K562 (cell line): ENCODE results near the gene OR4Q2. TPM values are rescaled to one million over a fixed set of nuclear protein-coding genes. Genes with fewer than 3 reads are reported as not detected.

Experiments
- ATAC-seq: fragments of 200-7000 bp; cut with Tn5 transposase; 3 replicates; pipeline ENCODE4 v1.9.1; 2020; ENCODE audit warnings: moderate library complexity
- BruUV-seq: library from RNA; stranded (reverse); fragments of 400-500 nt; replicated peaks from 2 replicates; lab custom pipeline; 2021; lab: Mats Ljungman, UMichigan
- CTCF ChIA-PET: fragments of 300-600 bp; formaldehyde crosslinking; extraction: SDS; loops from one replicate; lab custom pipeline; 2021; ENCODE audit warnings: low intra/inter-chr PET ratio; lab: Yijun Ruan, JAX
- POLR2A ChIA-PET: fragments of 300-600, 350-650 bp; sonication (Branson Sonifier 250); formaldehyde crosslinking; extraction: SDS; loops from one replicate; lab custom pipeline; 2021; ENCODE audit warnings: antibody characterized with exemption, inconsistent platforms; lab: Yijun Ruan, JAX
- DNase-seq, 4 experiments: peaks; one replicate each; pipeline versions ENCODE4 v3.0.0 to v3.0.0-alpha.2; 2011 to 2018; ENCODE audit warnings: low spot score in 3 of 4, mixed read lengths in 3 of 4; ENCODE audit errors: extremely low read depth in 1 of 4
- FAIRE-seq: peaks from 2 replicates; lab custom pipeline; 2011; peaks lifted over from hg19 to GRCh38; lab: Jason Lieb, UNC
- H2AFZ ChIP-seq: 2 replicates; pipeline ENCODE4 v1.6.0; 2011; ENCODE audit warnings: low read depth, low read length, control low read depth, inconsistent platforms
- H3K27ac ChIP-seq: fragments of 200-600 bp; 3 replicates; pipeline ENCODE4 v1.8.0; 2011; ENCODE audit warnings: low read depth, mild to moderate bottlenecking, control low read depth, inconsistent platforms, low read length, moderate library complexity, mixed read lengths; ENCODE audit errors: extremely low read depth
- H3K27me3 ChIP-seq, 2 experiments: fragments of 300-600 bp in 1 of 2; 2 replicates in 1 of 2; 3 replicates in 1 of 2; pipeline versions ENCODE4 v1.6.0 to v1.8.0; 2011; ENCODE audit warnings: inconsistent platforms in 2 of 2, low read length in 2 of 2, mild to moderate bottlenecking in 1 of 2, mixed read lengths in 1 of 2, moderate library complexity in 1 of 2; ENCODE audit not compliant: control insufficient read depth in 2 of 2, insufficient read depth in 2 of 2
- H3K36me3 ChIP-seq: fragments of 300-600 bp; 3 replicates; pipeline ENCODE4 v1.8.0; 2011; ENCODE audit warnings: mild to moderate bottlenecking, low read length, inconsistent platforms; ENCODE audit not compliant: control insufficient read depth, insufficient read depth
- H3K4me1 ChIP-seq, 2 experiments: fragments of 200-600 bp in 1 of 2; replicated peaks in 1 of 2; 2 replicates in 1 of 2; 3 replicates in 1 of 2; pipeline versions ENCODE4 v1.5.1 to v1.8.0; 2011; ENCODE audit warnings: inconsistent platforms in 2 of 2, low read length in 2 of 2, mild to moderate bottlenecking in 1 of 2, mixed read lengths in 1 of 2, moderate library complexity in 1 of 2; ENCODE audit not compliant: control insufficient read depth in 2 of 2, insufficient read depth in 2 of 2
- H3K4me2 ChIP-seq: 2 replicates; pipeline ENCODE4 v1.6.1; 2011; ENCODE audit warnings: low read length, control low read depth, inconsistent platforms, mixed read lengths; ENCODE audit not compliant: insufficient read depth
- H3K4me3 ChIP-seq: fragments of 200-600 bp; sonication (generic), shearing (Covaris generic); 2 replicates; pipeline ENCODE4 v1.5.1; 2016; ENCODE audit warnings: control low read depth, inconsistent platforms
- H3K79me2 ChIP-seq: fragments of 200-600 bp; 3 replicates; pipeline ENCODE4 v1.8.0; 2011; ENCODE audit warnings: low read length, inconsistent platforms; ENCODE audit not compliant: control insufficient read depth, insufficient read depth
- H3K9ac ChIP-seq, 2 experiments: 2 replicates each; pipeline versions ENCODE4 v1.6.0 to v1.6.1; 2011; ENCODE audit warnings: low read depth in 2 of 2, low read length in 2 of 2, control low read depth in 1 of 2, inconsistent platforms in 1 of 2, mild to moderate bottlenecking in 1 of 2, mixed read lengths in 1 of 2; ENCODE audit not compliant: insufficient read depth in 1 of 2
- H3K9me1 ChIP-seq: one replicate; pipeline ENCODE4 v1.6.0; 2011; ENCODE audit warnings: inconsistent platforms, mild to moderate bottlenecking, low read length, moderate library complexity; ENCODE audit not compliant: control insufficient read depth, insufficient read depth
- H3K9me3 ChIP-seq: replicated peaks from 2 replicates; pipeline ENCODE4 v1.5.1; 2011; ENCODE audit warnings: low read depth, low read length, inconsistent platforms; ENCODE audit not compliant: control insufficient read depth, insufficient read depth
- H4K20me1 ChIP-seq: replicated peaks from 2 replicates; pipeline ENCODE4 v1.6.1; 2011; ENCODE audit warnings: low read length, inconsistent platforms, mixed read lengths; ENCODE audit not compliant: control insufficient read depth, insufficient read depth
- CEBPB ChIP-seq: fragments of 450-650 bp; IDR thresholded peaks from 2 replicates; pipeline ENCODE4 v1.6.1; 2016; ENCODE audit warnings: missing genetic modification characterization, missing compliant biosample characterization
- EWSR1 ChIP-seq: fragments of 450-650 bp; IDR thresholded peaks from 2 replicates; pipeline ENCODE4 v1.6.1; 2018; ENCODE audit warnings: borderline replicate concordance, mild to moderate bottlenecking, low read depth, moderate library complexity; ENCODE audit not compliant: partially characterized antibody
- FOXJ3 ChIP-seq: sonication (generic); formaldehyde crosslinking; IDR thresholded peaks from 2 replicates; pipeline ENCODE4 v1.4.0; 2020; ENCODE audit warnings: mild to moderate bottlenecking, missing genetic modification reagents
- GATA2 ChIP-seq: sonication (generic); formaldehyde crosslinking; IDR thresholded peaks from 2 replicates; pipeline ENCODE4 v1.4.0; 2020; ENCODE audit warnings: mild to moderate bottlenecking, missing genetic modification reagents
- HNRNPK ChIP-seq: fragments of 200-400 bp; formaldehyde crosslinking; IDR thresholded peaks from one replicate; pipeline ENCODE4 v1.6.1; 2018; ENCODE audit warnings: mild to moderate bottlenecking, low read depth, low read length; ENCODE audit not compliant: poor library complexity, severe bottlenecking
- NCOA1 ChIP-seq: fragments of 450-650 bp; IDR thresholded peaks from 2 replicates; pipeline ENCODE4 v1.6.1; 2016; ENCODE audit warnings: low read depth
- NFIC ChIP-seq: fragments of 450-650 bp; IDR thresholded peaks from 2 replicates; pipeline ENCODE4 v1.6.1; 2017; ENCODE audit warnings: mild to moderate bottlenecking, inconsistent platforms
- TCF3 ChIP-seq: sonication (generic); formaldehyde crosslinking; IDR thresholded peaks from 2 replicates; pipeline ENCODE4 v1.4.0; 2020; ENCODE audit warnings: mild to moderate bottlenecking, missing genetic modification reagents
- ZNF57 ChIP-seq: fragments of 450-650 bp; formaldehyde crosslinking; IDR thresholded peaks from 2 replicates; pipeline ENCODE4 v1.4.0; 2020; ENCODE audit warnings: mild to moderate bottlenecking, moderate library complexity
- WGBS: fragments of 100-300 bp; shearing (Covaris generic); methylation state at CpG from one replicate; pipeline ENCODE4 v1.1.6; 2016; ENCODE audit warnings: low coverage, mixed read lengths; ENCODE audit not compliant: insufficient coverage; ENCODE audit errors: missing lambda C conversion rate; 5-methylcytosine and 5-hydroxymethylcytosine counted together
- in situ Hi-C: fragments of 300-500 bp; cut with MboI; formaldehyde crosslinking; loops from 4 replicates; pipeline ENCODE4 v1.15.0; 2018; ENCODE audit warnings: inconsistent platforms, mixed read lengths
- intact Hi-C: fragments of 100-400 bp; cut with micrococcal nuclease; formaldehyde crosslinking; loops from 2 replicates; pipeline ENCODE4 v1.14.2; 2022
- polyA plus RNA-seq, 8 experiments: library from polyadenylated mRNA; depleted of rRNA in 4 of 8; stranded (reverse) in 5 of 8; unstranded in 3 of 8; fragments of >200 nt; fragmentation: Nextera tagmentation in 2 of 8; fragmentation: Illumina TruSeq in 1 of 8; extraction: Ambion mirVana in 2 of 8; extraction: Trizol in 1 of 8; gene quantifications; 2 replicates each; pipeline versions ENCODE4 v1.2.1 to v1.2.3, GENCODE V29; 2011 to 2014; ENCODE audit warnings: inconsistent platforms in 1 of 8, missing spikeins in 1 of 8
- total RNA-seq, 7 experiments: library from RNA; depleted of rRNA in 6 of 7; stranded (reverse); fragments of >200 nt in 6 of 7; fragmentation: Illumina TruSeq in 2 of 7; extraction: Trizol in 2 of 7; gene quantifications; 2 replicates each; pipeline versions ENCODE4 v1.2.1 to v1.2.3, GENCODE V29; 2011 to 2021; ENCODE audit warnings: low replicate concordance in 1 of 7

OR4Q2 gene
- total and polyA plus RNA-seq, 9 of the 15 experiments (the other 6 are each of a cell fraction or from before 2014, with no cell fraction given) = not detected

GRCh38 chr14:20002319-20002718 is 356 bp downstream of the OR4Q2 start:
- POLR2A ChIA-PET = no interaction called here
- FAIRE-seq (no peak), ATAC-seq (no peak)

GRCh38 chr14:20008156-20008555 is 6.2 kb downstream of the OR4Q2 start:
- FAIRE-seq (no peak), DNase-seq (no peak), ATAC-seq (no peak)
- no peaks in the 10 kb centered on the region for H4K20me1 ChIP-seq
- H3K9ac ChIP-seq = no peak overlapping the region
- CTCF ChIA-PET = no interaction called here
- no peaks in the 10 kb centered on the region for H3K27me3 ChIP-seq
- no peaks in the 10 kb centered on the region for H3K9me1 ChIP-seq
- POLR2A ChIA-PET = no interaction called here
- no peaks in the 10 kb centered on the region for H3K9me3 ChIP-seq
- no peak overlapping the region for H3K27ac ChIP-seq
- in situ Hi-C loops = no loop called here
- H3K4me2 ChIP-seq = no peak overlapping the region
- TF ChIP-seq HNRNPK (peak; percentile 28), TCF3 (CRISPR knock-in tag) (no peak)
- no peak overlapping the region for H3K4me3 ChIP-seq
- intact Hi-C loops = no loop called here
- no TSS peak for BruUV-seq
- H3K79me2 ChIP-seq = no peaks in the 10 kb centered on the region
- H3K4me1 ChIP-seq = no peaks in the 10 kb centered on the region
- H2AFZ ChIP-seq = no peak overlapping the region
- H3K36me3 ChIP-seq = no peaks in the 10 kb centered on the region

More at GRCh38 chr14:20002319-20002718, 356 bp downstream of the OR4Q2 start:
- 66% methylated on average over 6 of the region's 7 CpGs for WGBS
- Histone ChIP-seq H3K9me3 (no peaks in the 10 kb centered on the region), H4K20me1 (no peaks in the 10 kb centered on the region), H3K9ac (no peak overlapping the region), H3K36me3 (no peaks in the 10 kb centered on the region), H3K4me1 (no peaks in the 10 kb centered on the region), H3K4me2 (no peak overlapping the region), H2AFZ (no peak overlapping the region), H3K4me3 (no peak overlapping the region), H3K79me2 (no peaks in the 10 kb centered on the region), H3K9me1 (no peaks in the 10 kb centered on the region), H3K27me3 (no peaks in the 10 kb centered on the region), H3K27ac (no peak overlapping the region)
- no peak for DNase-seq
- CTCF ChIA-PET = no interaction called here
- intact Hi-C loops (no loop called here), in situ Hi-C loops (no loop called here)
- no peak for TF ChIP-seq GATA2 (CRISPR knock-in tag)
- peak; percentile 58 for TF ChIP-seq CEBPB (tag)
- TF ChIP-seq NCOA1 = no peak
- no peak for TF ChIP-seq ZNF57
- TF ChIP-seq EWSR1 = no peak
- no peak for TF ChIP-seq FOXJ3
- TF ChIP-seq NFIC = no peak
- no TSS peak for BruUV-seq
